ENCODE measurements around the gene FNDC3A.

DNA sequence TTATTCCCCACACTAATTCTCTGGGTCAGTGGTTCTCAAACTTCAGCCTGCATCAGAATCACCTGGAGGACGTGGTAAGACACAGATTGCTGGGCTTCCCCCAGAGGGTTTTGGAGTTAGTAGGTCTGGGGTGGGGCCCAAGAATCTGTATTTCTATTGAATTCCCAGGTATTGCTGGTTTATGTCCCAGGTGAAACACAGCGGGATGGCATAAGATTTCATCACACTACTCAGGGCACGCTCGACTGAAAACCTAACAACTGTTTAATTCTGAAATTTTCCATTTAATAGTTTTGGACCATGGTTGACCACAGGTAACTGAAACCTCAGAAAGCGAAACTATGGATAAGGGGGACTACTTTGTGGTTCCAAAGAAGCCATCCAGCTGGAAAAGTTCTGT, 250.9 kb downstream of the FNDC3A start:
- TF ChIP-seq YY1 (IDR thresholded peaks at IDR 0.05; ENCODE audit: insufficient read depth, insufficient read length) = no peak
- no peak for TF ChIP-seq ZNF274 (IDR thresholded peaks at IDR 0.05; ENCODE audit: low read depth, low read length)

All from NT2/D1 (cell line).